HK-2 (cell line): ENCODE measurements around the gene CADM4.

ENCODE experiments used
- DNase-seq: peaks from one replicate; pipeline ENCODE4 v3.0.0-alpha.2; 2018; ENCODE audit not compliant: unreplicated experiment

Gene CADM4

GRCh38 chr19:43634506-43634871 lies 5.2 kb downstream of the CADM4 start:
- DNase-seq, result no peak

- no peak for DNase-seq
Observed at GRCh38 chr19:43634068-43634467, 5.6 kb downstream of the CADM4 start.

GRCh38 chr19:43633520-43633919 lies 6.1 kb downstream of the CADM4 start:
- no peak for DNase-seq

- DNase-seq, result no peak
Observed at GRCh38 chr19:43631491-43631890, 8.2 kb downstream of the CADM4 start.

GRCh38 chr19:43628646-43629326 lies 10.9 kb downstream of the CADM4 start:
- DNase-seq, result no peak

GRCh38 chr19:43626838-43627237 lies 12.8 kb downstream of the CADM4 start:
- DNase-seq, result no peak

GRCh38 chr19:43625918-43626579 lies 13.6 kb downstream of the CADM4 start:
- DNase-seq, result no peak

GRCh38 chr19:43624933-43625332 lies 14.7 kb downstream of the CADM4 start:
- DNase-seq, result no peak

- no peak for DNase-seq
Observed at GRCh38 chr19:43623889-43624670, 15.6 kb downstream of the CADM4 start.

- no peak for DNase-seq
Observed at GRCh38 chr19:43622956-43623355, 16.7 kb downstream of the CADM4 start.

GRCh38 chr19:43622070-43622469 lies 17.6 kb downstream of the CADM4 start:
- no peak for DNase-seq

GRCh38 chr19:43620061-43621001 lies 19.3 kb downstream of the CADM4 start:
- no peak for DNase-seq

- peak; percentile 84 for DNase-seq
Observed at GRCh38 chr19:43619262-43620060, 20.2 kb downstream of the CADM4 start, which contains the start of gene ZNF428. Gene ZNF428, minus strand, starts transcription at chr19:43619629. Its CDS starts 5,325 bp downstream, at chr19:43614304.

GRCh38 chr19:43618921-43619261 lies 20.8 kb downstream of the CADM4 start:
- no peak for DNase-seq

- DNase-seq, result no peak
Observed at GRCh38 chr19:43616954-43617353, 22.7 kb downstream of the CADM4 start.

GRCh38 chr19:43616306-43616705 lies 23.3 kb downstream of the CADM4 start:
- DNase-seq, result no peak

- DNase-seq, result no peak
Observed at GRCh38 chr19:43612374-43612773, 27.3 kb downstream of the CADM4 start.

GRCh38 chr19:43611788-43612187 lies 27.9 kb downstream of the CADM4 start, which contains the start of gene SRRM5:
Gene SRRM5, plus strand, starts transcription at chr19:43612088. Its CDS starts 34 bp downstream, at chr19:43612122.
- DNase-seq, result no peak

- no peak for DNase-seq
Observed at GRCh38 chr19:43610493-43610892, 29.2 kb downstream of the CADM4 start.

GRCh38 chr19:43609872-43610271 lies 29.8 kb downstream of the CADM4 start:
- DNase-seq, result no peak
